GM23338 (cell line): Measurements from ENCODE around the gene CDH15.

ENCODE experiments used
- CREB1 ChIP-seq: fragments of 250-450 bp; sonication (Bioruptor Pico); IDR thresholded peaks from 2 replicates; pipeline ENCODE4 v1.5.0; 2020; ENCODE audit warnings: low read depth, mild to moderate bottlenecking, moderate library complexity
- EZH2 ChIP-seq: fragments of 200-600 bp; sonication (generic); IDR thresholded peaks from one replicate; pipeline ENCODE4 v1.8.0; 2017; ENCODE audit warnings: antibody characterized with exemption, mild to moderate bottlenecking, low read depth; ENCODE audit not compliant: unreplicated experiment
- EZH2phosphoT487 ChIP-seq: fragments of 200-600 bp; sonication (generic); IDR thresholded peaks from one replicate; pipeline ENCODE4 v1.8.1; 2018; ENCODE audit warnings: antibody characterized with exemption; ENCODE audit not compliant: unreplicated experiment
- JUNB ChIP-seq: IDR thresholded peaks from one replicate; pipeline ENCODE4 v1.6.1; 2016; ENCODE audit warnings: antibody characterized with exemption; ENCODE audit not compliant: unreplicated experiment
- NANOG ChIP-seq: IDR thresholded peaks from 2 replicates; pipeline ENCODE4 v1.6.1; 2016; ENCODE audit warnings: antibody characterized with exemption, borderline replicate concordance
- POLR2AphosphoS5 ChIP-seq: IDR thresholded peaks from 2 replicates; pipeline ENCODE4 v1.6.1; 2016; ENCODE audit warnings: antibody characterized with exemption, low read depth
- STAT1 ChIP-seq: IDR thresholded peaks from one replicate; pipeline ENCODE4 v1.6.1; 2016; ENCODE audit warnings: antibody characterized with exemption; ENCODE audit not compliant: unreplicated experiment
- ZNF114 ChIP-seq: fragments of 250-450 bp; sonication (Bioruptor Pico); IDR thresholded peaks from 2 replicates; pipeline ENCODE4 v1.5.0; 2020; ENCODE audit warnings: mild to moderate bottlenecking, moderate library complexity
- ZNF331 ChIP-seq: fragments of 250-450 bp; sonication (Bioruptor Pico); IDR thresholded peaks from 2 replicates; pipeline ENCODE4 v1.5.0; 2020; ENCODE audit warnings: low read depth, mild to moderate bottlenecking, moderate library complexity
- TF ChIP-seq, protein P1 (sequence below), 2 experiments: fragments of 200-600 bp in 1 of 2; sonication (generic) in 1 of 2; conservative IDR thresholded peaks; 2 replicates each; pipeline versions ENCODE4 v1.5.1 to v1.6.1; 2016 to 2017; ENCODE audit warnings: antibody characterized with exemption in 2 of 2, low read depth in 2 of 2, mild to moderate bottlenecking in 2 of 2, moderate library complexity in 1 of 2
- TF ChIP-seq, protein P2 (sequence below): IDR thresholded peaks from one replicate; pipeline ENCODE4 v1.6.1; 2018; ENCODE audit warnings: antibody characterized with exemption; ENCODE audit not compliant: unreplicated experiment

DNA sequence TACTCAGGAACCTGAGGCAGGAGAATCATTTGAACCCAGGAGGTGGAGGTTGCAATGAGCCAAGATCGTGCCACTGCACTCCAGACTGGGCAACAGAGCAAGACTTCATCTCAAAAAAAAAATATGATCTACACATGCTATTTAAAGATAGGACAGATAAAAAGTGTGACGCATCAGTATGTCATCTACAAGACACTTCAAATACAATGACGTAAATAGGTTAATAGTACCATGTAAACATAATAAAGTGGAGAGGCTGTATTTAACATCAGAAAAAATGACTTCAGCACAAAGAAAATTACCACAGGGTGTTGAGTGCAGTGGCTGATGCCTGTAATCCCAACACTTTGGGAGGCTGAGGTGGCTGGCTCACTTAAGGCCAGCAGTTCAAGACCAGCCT lies 66.2 kb downstream of the CDH15 start:
- TF ChIP-seq, protein P1, sequence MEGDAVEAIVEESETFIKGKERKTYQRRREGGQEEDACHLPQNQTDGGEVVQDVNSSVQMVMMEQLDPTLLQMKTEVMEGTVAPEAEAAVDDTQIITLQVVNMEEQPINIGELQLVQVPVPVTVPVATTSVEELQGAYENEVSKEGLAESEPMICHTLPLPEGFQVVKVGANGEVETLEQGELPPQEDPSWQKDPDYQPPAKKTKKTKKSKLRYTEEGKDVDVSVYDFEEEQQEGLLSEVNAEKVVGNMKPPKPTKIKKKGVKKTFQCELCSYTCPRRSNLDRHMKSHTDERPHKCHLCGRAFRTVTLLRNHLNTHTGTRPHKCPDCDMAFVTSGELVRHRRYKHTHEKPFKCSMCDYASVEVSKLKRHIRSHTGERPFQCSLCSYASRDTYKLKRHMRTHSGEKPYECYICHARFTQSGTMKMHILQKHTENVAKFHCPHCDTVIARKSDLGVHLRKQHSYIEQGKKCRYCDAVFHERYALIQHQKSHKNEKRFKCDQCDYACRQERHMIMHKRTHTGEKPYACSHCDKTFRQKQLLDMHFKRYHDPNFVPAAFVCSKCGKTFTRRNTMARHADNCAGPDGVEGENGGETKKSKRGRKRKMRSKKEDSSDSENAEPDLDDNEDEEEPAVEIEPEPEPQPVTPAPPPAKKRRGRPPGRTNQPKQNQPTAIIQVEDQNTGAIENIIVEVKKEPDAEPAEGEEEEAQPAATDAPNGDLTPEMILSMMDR (conservative IDR thresholded peaks at IDR 0.05; ENCODE audit: low read depth in 2 of 2) = no peak
- no peak for TF ChIP-seq POLR2AphosphoS5
- no peak for TF ChIP-seq EZH2phosphoT487
- no peak for TF ChIP-seq EZH2
- TF ChIP-seq, protein P2, sequence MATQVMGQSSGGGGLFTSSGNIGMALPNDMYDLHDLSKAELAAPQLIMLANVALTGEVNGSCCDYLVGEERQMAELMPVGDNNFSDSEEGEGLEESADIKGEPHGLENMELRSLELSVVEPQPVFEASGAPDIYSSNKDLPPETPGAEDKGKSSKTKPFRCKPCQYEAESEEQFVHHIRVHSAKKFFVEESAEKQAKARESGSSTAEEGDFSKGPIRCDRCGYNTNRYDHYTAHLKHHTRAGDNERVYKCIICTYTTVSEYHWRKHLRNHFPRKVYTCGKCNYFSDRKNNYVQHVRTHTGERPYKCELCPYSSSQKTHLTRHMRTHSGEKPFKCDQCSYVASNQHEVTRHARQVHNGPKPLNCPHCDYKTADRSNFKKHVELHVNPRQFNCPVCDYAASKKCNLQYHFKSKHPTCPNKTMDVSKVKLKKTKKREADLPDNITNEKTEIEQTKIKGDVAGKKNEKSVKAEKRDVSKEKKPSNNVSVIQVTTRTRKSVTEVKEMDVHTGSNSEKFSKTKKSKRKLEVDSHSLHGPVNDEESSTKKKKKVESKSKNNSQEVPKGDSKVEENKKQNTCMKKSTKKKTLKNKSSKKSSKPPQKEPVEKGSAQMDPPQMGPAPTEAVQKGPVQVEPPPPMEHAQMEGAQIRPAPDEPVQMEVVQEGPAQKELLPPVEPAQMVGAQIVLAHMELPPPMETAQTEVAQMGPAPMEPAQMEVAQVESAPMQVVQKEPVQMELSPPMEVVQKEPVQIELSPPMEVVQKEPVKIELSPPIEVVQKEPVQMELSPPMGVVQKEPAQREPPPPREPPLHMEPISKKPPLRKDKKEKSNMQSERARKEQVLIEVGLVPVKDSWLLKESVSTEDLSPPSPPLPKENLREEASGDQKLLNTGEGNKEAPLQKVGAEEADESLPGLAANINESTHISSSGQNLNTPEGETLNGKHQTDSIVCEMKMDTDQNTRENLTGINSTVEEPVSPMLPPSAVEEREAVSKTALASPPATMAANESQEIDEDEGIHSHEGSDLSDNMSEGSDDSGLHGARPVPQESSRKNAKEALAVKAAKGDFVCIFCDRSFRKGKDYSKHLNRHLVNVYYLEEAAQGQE = no peak
- TF ChIP-seq ZNF331 (CRISPR knock-in tag) = no peak
- TF ChIP-seq STAT1 = no peak
- TF ChIP-seq JUNB = no peak
- no peak for TF ChIP-seq ZNF114 (CRISPR knock-in tag)
- no peak for TF ChIP-seq NANOG
- TF ChIP-seq CREB1 (CRISPR knock-in tag) = no peak
